GM18520 (cell line): ENCODE data around the gene FAM90A1.
"Not testable (repeated sequence)": the region's sequence is repeated elsewhere in the genome, so short reads cannot be mapped to it uniquely, and the experiment has no call there.

Experiments used
- ATAC-seq: cut with Tn5 transposase; IDR thresholded peaks from one replicate; pipeline ENCODE4 v1.9.1; 2021; ENCODE audit not compliant: unreplicated experiment

Gene FAM90A1, protein sequence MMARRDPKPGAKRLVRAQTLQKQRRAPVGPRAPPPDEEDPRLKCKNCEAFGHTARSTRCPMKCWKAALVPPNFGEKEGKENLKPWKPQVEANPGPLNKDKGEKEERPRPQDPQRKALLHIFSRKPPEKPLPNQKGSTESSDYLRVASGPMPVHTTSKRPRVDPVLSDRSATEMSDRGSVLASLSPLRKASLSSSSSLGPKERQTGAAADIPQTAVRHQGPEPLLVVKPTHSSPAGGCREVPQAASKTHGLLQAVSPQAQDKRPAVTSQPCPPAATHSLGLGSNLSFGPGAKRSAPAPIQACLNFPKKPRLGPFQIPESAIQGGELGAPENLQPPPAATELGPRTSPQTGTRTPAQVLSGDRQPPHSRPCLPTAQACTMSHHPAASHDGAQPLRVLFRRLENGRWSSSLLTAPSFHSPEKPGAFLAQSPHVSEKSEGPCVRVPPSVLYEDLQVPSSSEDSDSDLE

DNA sequence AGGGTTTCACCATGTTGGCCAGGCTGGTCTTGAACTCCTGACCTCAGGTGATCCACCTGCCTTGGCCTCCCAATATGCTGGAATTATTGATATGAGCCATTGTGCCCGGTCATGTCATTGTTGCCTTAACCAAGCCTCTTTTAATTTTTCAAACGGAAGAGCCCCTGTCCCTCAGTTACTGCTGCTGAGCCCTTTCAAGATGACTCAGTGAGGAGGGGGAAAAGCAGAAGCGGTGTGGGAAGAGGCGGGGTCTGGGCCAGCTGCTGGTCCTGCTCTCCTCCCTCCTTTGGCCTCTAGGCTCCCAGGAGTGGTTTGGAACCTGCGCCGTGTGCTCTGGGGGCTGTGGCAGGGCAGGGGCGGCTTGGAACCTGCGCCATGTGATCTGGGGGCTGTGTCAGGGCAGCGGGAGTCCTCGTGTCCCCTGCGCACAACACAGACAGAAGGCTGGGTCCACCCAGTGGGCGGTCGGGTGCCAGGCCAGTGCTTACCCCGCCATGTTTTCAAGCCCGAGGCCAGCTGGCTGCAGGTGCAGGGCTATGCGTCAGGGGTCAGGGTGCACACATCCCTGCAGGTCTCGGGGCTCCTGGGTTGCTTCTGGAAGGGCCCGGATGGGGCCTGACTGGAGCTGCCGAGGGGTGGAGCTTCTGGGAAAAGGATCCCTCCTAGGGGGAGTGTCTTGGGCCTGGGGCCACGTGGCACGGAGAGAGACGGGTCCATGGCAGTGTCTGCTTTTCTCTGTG lies at the start of gene FAM90A1:
Gene FAM90A1, minus strand, starts transcription at position 627 of the 740 bp plus-strand sequence. CDS start 2,786 bp downstream, outside the sequence.
- not testable (repeated sequence) for ATAC-seq

DNA sequence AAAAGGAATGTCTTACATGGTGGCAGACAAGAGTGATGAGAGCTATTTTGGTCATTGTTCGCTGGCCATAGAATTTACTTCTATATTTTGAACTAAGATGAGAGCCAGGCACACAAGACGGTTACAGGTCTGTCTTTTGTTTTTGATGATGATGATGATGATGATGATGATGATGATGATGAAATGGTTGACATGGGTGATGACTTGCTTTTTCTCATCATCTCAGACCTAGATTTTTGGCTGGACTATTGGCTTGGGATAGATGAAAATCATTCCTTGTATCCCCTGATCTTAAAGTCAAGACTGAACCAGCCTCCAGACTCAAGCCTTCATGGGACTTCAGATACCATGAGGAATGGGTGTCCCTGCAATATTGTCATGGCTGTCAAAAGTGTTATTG lies 49.0 kb upstream of the FAM90A1 start:
- ATAC-seq: not testable (repeated sequence)

DNA sequence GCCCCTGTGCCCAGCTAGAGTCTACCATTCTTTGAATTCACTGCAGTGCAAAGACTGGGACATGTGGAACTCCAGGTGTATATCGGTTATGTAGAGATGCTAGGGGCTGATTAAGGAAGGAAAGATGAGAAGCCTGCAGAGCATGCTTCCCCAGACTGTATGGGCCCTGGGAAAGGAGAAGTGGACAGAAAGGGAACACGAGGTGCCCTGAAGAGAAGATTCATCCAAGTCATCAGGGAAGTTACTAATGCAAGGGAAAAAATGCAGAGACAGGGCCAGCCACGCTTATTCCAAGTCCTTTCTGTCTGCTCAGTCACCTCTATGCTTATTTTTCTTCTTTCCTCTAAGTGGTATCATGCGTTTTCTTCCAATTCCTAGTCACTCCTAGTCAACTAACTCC lies 39.3 kb upstream of the FAM90A1 start:
- not testable (repeated sequence) for ATAC-seq

DNA sequence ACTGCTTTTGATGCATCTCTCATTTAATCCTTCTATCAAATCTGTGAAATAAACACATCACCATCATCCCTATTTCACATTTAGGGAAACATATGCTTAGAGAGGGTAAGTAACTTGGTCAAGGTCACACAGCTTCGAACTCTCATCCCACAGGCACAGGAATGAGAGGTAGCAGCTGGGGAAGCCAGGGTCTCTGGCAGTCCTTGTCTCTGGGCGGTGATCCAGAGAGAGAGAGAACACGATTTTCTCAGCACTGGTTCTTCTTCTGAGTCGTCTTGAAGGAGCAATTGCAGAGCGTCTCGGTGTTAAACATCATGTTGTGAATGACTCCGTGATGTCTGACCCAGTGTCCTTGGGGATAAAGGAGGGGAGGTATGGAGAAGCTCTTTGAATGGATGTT lies 36.8 kb upstream of the FAM90A1 start:
- not testable (repeated sequence) for ATAC-seq

DNA sequence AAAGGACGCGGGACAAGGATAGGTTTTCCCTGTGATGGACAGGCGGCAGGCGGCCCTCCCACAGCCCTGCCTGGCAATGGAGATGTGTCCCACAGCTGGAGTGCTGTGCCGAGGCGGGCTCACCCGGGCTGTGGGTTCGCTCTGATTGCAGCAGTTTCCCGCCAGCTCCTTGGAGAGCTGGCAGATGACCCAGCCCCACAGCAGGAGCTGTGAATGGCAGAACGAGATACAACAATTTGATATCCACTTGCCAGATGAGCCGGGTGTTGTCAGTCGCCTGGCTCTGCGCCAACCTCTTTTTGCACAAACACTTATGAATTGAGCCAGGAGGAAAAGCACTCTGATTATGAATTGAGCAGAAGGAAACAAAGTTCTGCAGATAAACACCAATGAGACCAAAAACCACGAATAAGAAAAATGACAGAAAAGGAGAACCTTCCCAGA lies 33.7 kb upstream of the FAM90A1 start:
- not testable (repeated sequence) for ATAC-seq

DNA sequence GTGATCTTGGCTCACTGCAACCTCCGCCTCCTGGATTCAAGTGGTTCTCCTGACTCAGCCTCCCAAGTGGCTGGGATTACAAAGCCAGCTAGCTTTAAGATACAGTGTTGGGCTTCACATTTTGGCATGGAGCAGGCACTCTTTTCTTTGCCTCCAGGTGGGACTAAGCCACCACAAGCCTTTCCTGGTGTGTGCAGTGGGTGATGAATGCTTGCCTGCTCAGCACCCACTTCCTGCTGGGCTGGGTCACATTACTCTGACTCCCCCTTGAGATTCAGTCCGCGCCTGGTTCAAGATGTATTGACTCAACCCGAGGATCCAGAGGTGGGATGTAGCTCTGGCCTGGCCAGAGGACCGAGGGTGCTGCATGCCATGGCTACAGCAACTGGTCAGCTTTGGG lies 28.9 kb upstream of the FAM90A1 start:
- not testable (repeated sequence) for ATAC-seq

DNA sequence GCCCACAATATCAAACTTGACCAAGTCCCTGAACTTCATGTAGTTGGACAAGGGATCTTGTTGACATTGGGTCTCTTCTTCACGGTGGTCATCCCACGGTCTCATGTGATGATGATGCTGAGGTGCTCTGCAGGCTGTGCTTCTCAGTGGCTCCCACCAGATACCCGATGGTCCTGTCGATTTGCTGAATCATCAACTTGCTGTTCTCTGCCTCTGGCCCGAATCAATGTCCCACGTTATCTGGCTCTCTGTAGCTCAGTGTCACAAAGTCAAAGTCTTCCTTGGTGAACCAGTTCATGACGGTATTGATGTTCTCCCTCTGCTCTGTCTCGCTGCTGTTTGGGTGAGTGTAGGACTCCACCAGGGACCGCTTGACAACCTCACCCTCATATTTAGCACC lies 27.3 kb upstream of the FAM90A1 start:
- not testable (repeated sequence) for ATAC-seq

DNA sequence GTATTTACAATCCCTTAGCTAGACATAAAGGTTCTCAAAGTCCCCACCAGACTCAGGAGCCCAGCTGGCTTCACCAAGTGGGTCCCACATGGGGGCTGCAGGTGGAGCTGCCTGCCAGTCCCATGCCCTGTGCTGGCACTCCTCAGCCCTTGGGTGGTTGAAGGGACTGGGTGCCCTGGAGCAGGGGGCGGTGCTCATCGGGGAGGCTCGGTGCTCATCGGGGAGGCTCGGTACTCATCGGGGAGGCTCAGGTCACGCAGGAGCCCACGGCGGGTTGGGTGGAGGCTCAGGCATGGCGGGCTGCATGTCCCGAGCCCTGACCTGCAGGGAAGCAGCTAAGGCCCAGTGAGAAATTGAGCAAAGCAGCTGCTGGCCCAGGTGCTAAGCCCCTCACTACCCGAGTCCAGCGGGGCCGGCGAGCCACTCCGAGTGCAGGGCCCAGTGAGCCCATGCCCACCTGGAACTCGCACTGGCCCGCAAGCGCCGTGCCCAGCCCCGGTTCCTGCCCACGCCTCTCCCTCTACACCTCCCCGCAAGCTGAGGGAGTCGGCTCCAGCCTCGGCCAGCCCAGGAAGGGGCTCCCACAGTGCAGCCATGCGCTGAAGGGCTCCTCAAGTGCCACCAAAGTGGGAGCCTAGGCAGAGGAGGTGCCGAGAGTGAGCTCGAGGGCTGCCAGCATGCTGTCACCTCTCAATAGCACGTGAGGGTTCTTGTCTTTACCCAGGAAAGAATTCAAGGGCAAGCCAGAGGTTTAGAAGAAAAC lies 24.8 kb upstream of the FAM90A1 start:
- ATAC-seq: not testable (repeated sequence)

DNA sequence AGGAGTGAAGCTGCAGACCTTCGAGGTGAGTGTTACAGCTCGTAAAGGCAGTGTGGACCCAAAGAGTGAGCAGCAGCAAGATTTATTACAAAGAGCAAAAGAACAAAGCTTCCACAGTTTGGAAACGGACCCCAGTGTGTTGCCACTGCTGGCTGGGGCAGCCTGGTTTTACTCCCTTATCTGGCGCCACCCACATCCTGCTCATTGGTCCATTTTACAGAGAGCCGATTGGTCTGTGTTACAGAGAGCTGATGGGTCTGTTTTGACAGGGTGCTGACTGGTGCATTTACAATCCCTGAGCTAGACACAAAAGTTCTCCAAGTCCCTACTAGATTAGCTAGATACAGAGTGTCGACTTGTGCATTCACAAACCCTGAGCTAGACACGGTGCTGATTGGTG lies 24.2 kb upstream of the FAM90A1 start:
- ATAC-seq: not testable (repeated sequence)

DNA sequence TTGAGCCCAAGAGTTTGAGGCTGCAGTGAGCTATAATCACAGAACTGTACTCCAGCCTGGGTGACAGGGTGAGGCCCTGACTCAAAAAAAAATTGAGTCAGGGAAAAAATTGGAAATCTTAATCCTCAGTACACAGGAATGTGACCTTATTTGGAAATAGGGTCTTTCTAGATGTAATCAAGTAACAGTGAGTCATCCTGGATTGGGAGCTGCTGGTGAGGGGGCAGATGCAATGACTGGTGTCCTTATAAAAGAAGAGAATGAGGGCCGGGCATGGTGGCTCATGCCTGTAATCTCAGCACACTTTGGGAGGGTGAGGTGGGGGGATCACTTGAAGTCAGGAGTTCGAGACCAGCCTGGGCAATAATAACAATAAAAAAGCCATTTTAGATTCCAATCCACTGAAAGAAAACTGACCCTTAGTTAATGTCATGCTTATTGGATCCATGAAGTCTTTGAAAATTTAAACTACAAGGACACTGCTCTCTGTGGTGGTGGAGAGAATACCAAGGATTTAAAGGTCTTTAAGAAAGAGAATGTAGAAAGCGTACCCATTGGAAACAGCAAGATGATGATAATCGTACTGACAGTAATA lies 19.6 kb upstream of the FAM90A1 start:
- ATAC-seq: not testable (repeated sequence)

DNA sequence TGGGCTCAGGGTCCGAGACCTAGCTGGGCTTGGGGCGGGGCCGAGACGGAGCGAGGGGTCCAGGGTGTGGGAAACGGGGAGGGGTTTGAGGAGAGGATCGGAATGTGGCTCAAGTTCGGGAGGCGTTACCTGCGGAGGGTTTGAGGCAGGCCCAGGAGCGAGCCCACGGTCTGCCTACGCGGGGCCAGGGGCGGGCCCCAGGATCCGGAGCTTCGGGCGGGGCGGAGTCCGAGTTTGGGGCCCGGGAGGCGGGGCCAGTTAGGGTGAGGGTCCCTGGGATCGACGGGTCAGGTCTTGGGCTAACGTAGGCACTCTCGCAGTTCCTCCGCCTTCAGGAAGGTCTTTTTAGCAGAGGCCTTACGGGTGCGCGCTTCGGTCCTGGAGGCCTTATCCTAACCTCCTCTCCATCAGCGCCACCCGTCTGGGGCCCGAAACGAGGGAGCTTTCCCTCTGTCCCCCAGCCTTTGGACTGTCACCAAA lies 16.3 kb upstream of the FAM90A1 start:
- not testable (repeated sequence) for ATAC-seq

DNA sequence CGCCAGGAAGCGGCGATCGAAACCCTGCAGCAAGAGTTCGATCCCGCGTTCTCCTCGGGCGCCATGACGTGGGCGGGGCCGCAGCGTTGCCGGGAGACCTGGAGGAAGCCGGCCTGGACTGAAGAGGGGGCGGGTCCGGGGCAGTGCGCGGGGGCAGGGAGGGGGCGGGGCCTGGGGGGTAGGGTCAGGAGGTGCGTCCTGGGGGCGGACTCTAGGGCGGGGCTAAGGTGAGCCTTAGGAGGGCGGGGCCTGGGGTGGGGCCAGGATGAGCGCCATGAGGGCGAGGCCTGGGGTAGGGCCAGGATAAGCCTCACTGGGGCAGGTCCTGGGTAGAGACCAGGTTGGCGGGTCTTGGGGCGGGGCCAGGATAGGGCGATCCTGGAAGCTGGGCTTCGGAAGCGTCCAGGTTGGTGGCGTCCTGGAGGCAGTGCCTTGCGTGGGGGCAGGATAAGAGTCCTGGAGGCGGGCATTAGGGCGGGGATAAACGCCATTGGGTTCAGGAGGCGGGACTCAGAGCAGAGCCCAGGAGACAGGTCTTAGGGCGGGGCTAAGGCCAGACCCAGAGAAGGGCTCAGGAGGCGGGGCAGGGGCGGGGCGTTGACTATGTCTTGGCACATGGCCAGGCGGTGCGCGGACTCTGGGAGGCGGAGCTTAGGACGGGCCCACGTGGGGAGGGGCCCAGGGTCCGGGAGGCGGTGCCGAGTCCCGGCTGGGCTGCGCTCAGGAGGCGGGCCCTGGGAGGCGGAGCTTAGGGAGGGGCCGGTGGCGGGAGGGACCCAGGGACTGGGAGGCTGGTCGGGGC lies 15.7 kb upstream of the FAM90A1 start:
- not testable (repeated sequence) for ATAC-seq

DNA sequence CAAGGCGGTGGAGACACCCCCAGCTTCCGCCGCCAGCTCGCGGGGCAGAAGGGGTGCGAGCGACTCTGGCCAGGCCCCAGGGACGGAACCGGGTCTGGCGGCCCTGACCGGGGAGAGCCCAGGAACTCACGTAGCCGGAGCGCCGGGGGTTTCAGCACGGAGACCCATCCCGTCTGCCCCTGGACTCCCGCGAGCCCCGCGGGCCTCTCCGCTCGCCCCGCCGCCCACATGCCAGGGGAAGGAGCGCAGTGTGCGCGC lies 15.1 kb upstream of the FAM90A1 start:
- ATAC-seq: not testable (repeated sequence)

DNA sequence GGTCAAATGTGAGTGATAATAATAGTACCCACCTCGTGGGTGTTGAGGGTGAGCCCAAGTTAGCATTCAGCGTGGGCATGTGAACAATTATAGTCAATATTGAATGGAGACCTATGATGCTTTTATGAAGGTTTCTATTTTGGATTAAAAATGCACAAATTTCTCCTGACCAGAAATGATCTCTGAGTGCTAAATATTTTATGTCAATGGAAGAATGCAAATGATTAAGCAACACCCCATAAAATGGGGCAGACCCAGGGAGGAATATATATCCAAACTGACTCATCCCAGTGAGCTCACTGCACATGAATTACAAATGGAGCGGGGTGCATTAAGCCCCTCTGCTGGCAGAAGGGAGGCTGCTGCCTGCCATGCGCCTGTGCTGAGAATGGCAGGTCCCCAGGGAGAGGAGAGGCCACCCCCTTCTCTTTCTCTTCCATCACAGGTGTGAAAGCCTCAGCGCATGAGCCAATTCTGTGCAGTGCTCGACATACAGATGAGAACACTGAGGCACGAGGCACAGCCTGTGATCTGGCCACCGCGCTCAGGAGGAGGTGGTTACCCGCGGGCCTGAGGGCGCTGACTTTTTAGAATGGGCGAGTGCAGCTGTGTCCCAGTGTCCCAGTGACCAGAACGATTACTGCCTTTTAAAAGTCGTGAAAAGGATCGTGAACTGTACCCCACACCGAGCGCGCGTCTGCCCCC lies 14.7 kb upstream of the FAM90A1 start:
- ATAC-seq: not testable (repeated sequence)

DNA sequence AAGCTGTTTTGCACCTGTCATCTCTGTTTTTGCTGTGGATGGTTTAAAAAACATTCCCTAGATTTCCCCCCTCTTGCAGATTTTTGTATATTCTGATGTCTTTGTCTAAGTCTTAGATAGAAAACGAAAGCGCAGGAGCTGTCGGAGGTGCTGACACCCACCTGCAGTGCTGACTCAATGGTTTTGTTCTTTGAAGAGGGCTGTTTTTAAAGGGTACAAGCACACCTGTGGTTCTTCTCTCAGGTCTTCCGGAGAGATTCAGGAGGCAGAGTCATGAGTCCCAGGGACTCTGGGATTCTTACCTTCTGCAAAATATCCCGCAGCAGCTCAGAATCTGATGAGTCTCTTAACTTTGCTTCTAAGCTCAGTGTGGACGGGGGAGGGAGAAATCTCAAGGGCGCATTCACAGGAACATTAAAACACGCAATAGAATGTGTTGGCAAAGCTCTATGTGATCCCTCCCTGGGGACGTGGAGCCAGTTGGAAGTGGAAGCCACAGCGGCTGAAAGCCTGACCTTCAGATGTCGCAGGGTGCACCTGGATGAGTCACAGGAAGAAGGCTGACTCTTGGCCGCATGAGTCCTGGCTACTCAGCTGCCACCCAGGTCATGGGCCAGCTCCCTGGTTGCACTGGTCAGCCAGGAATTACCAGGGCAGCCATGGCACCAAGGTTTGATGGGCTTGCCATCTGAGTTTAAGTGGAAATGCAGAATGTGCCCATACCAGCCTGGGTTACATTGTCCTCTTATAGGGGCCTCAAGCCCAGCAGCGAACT lies 13.1 kb upstream of the FAM90A1 start:
- ATAC-seq: not testable (repeated sequence)

DNA sequence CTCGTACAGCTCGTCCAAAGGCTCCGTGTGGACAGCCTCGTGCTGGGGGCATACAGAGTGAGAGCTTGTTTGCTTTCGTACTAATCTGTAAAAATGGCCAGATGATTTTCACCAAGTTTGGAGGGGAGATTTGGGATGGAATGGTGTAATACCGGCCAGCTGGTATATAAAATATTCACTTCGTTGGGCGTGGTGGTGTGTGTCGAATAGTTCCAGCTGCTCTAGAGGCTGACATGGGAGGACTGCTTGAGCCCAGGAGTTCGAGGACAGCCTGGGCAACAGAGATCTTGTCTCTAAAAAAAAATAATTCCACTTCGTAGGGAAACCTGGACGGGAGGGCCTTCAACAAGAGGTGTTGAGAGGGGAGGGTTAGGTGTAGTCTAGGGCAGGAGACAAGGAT lies 9.6 kb upstream of the FAM90A1 start:
- ATAC-seq: not testable (repeated sequence)

DNA sequence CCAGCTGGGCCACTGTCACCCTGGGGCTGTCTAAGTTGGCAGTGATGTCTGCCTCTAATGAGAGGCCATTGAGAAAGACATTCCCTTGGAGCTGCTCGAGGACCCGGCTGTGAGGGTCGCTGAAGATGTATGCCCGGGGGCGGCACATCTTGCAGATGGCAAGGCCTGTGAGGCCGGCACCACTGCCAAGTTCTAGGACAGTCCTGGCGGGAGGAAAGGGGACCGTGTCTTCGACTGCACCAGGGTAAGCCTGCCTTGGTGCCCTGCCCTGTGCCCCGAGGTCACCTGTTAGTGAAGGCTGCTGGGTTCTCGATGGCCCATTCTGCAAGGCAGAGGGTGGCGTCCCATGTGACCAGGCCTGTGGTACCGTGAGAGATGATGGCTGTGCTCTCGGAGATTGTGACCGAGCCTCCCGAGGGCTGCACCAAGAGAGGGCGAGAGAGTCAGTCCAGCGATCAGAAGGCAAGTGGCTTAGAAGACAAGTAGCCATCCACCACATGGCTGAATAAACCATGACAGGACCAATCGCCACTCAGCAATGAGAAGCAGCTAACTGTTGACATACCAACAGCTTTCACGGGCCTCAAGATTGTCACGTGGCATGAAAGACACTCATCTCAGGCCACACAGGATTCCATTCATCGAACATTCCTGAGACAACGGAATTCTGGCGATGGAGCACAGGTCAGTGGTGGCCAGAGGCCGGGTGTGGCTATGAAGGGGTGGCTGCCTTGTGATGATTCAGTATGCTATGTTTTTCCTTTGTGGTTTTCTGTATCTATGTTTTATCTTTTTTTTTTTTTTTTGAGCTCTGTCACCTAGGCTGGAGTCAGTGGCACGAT lies 8.1 kb upstream of the FAM90A1 start:
- ATAC-seq: not testable (repeated sequence)

DNA sequence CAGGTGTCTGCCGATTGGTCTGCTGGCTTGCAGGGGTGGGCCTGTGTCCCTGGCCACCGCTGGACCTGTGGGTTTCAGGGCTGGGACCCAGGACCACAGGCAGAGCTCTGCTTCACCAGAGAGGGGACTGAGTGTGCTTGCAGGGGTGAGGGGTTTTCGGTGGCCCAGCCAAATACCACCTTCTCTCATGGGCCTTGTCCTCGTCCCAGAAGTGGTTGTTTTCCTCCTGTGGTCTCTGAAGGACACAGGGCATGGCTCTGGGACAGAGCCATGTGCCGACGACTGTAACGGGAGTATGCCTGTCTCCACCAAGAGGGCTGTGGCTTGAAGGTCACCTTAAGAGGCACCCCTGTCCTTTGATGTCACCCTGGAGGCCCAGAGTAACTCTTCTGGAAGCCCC lies 7.3 kb upstream of the FAM90A1 start:
- ATAC-seq: not testable (repeated sequence)
